Mucosa of rectum (tissue), 2 donors: ENCODE data around the gene NDE1.
A peak's percentile ranks its signal among the peaks of the same experiment; 100 is the strongest.
"Not testable (repeated sequence)": the region's sequence is repeated elsewhere in the genome, so short reads cannot be mapped to it uniquely, and the experiment has no call there.

Experiments
- H3K27ac ChIP-seq, 2 donors: one replicate each; pipeline ENCODE4 v1.7.0; 2013; ENCODE audit warnings: inconsistent platforms in 2 of 2, low read depth in 2 of 2, low read length in 2 of 2
- H3K27me3 ChIP-seq, 2 donors: one replicate each; pipeline ENCODE4 v1.7.0; 2013; ENCODE audit warnings: low read length in 2 of 2; ENCODE audit not compliant: control insufficient read depth in 2 of 2, insufficient read depth in 2 of 2
- H3K36me3 ChIP-seq, 2 donors: one replicate each; pipeline ENCODE4 v1.7.0; 2013; ENCODE audit warnings: low read length in 2 of 2; ENCODE audit not compliant: control insufficient read depth in 2 of 2, insufficient read depth in 2 of 2
- H3K4me1 ChIP-seq, 2 donors: one replicate each; pipeline ENCODE4 v1.7.0; 2013; ENCODE audit warnings: low read length in 2 of 2, mild to moderate bottlenecking in 1 of 2; ENCODE audit not compliant: control insufficient read depth in 2 of 2, insufficient read depth in 2 of 2
- H3K4me3 ChIP-seq, 2 donors: one replicate each; pipeline ENCODE4 v1.7.0; 2013; ENCODE audit warnings: low read length in 2 of 2
- H3K9ac ChIP-seq, 2 donors: one replicate each; pipeline ENCODE4 v1.7.0; 2013; ENCODE audit warnings: low read length in 2 of 2, low read depth in 1 of 2, mild to moderate bottlenecking in 1 of 2
- H3K9me3 ChIP-seq, 2 donors: one replicate each; pipeline ENCODE4 v1.7.0; 2013; ENCODE audit warnings: low read length in 2 of 2; ENCODE audit not compliant: control insufficient read depth in 2 of 2
- donor health status: healthy.
- donor health status: Normal muscosa, but diverticular disease.

Gene NDE1

GRCh38 chr16:15643048-15643945 is 6.7 kb upstream of the NDE1 start, which contains the start of gene MARF1:
MARF1 (minus strand) TSS chr16:15643154; CDS start chr16:15639233, 3,921 bp downstream.
- peak within 1 kb of the TSS; percentile 93 to 99 for H3K27ac ChIP-seq
- peaks cover 16 to 28% of the 10 kb centered on the region in 2 donors for H3K4me1 ChIP-seq
- peak within 1 kb of the TSS; percentile 97 for H3K9ac ChIP-seq
- H3K36me3 ChIP-seq, result peaks cover 9 to 10% of the 10 kb centered on the region in 2 donors
- H3K9me3 ChIP-seq, result no peaks in the 10 kb centered on the region
- H3K4me3 ChIP-seq, result peak within 1 kb of the TSS; percentile 93 to 98
- H3K27me3 ChIP-seq, result no peaks in the 10 kb centered on the region

- Histone ChIP-seq H3K9me3 (no peaks in the 10 kb centered on the region), H3K27ac (peak overlapping the region; percentile 93 to 99), H3K4me3 (peak overlapping the region; percentile 87 to 98), H3K36me3 (peaks cover 4% of the 10 kb centered on the region in 2 donors), H3K27me3 (no peaks in the 10 kb centered on the region), H3K4me1 (peaks cover 16 to 28% of the 10 kb centered on the region in 2 donors), H3K9ac (peak overlapping the region; percentile 97)
Measured at GRCh38 chr16:15643946-15644250, 6.1 kb upstream of the NDE1 start.

DNA sequence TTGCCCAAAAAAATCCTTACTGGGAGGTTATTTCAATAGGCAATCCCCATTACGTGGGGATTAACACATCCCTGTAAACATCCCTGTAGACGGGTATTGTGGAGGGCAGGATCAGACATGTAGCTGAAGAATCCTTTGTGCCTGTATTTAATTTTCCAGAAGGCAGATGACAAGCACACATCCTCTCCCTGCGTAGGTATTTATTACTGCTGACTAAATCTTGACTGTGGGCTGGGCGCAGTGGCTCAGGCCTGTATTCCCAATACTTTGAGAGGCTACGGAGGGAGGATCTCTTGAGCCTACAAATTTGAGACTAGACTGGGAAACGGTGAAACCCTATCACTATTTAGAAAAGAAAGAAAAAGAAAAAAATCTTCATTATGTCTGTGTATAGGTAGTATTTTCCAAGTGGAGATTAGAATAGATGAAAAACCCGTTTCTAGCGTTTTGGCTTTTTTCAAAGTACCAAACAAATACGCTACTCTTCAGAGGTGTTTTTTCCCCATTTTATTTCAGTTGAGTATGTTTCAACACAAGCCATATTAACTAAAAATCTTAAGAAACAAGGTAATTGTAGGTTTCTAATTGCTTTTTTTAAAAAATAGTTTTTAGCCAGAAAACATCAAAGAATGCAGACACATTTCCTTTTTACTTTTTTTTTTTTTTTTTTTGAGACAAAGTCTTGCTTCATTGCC is 5.6 kb upstream of the NDE1 start:
- peak overlapping the region in 1 of 2 donors; percentile 99 for H3K27ac ChIP-seq
- H3K27me3 ChIP-seq, result no peaks in the 10 kb centered on the region
- H3K9me3 ChIP-seq, result no peaks in the 10 kb centered on the region
- H3K4me1 ChIP-seq, result peaks cover 17 to 29% of the 10 kb centered on the region in 2 donors
- peak overlapping the region in 1 of 2 donors; percentile 97 for H3K9ac ChIP-seq
- no peak overlapping the region for H3K4me3 ChIP-seq
- no peaks in the 10 kb centered on the region for H3K36me3 ChIP-seq

GRCh38 chr16:15644962-15645465 is 5.0 kb upstream of the NDE1 start:
- H3K9me3 ChIP-seq, H3K27ac ChIP-seq, H3K9ac ChIP-seq, H3K27me3 ChIP-seq, H3K36me3 ChIP-seq, H3K4me3 ChIP-seq: not testable (repeated sequence)
- peaks cover 21 to 32% of the 10 kb centered on the region in 2 donors for H3K4me1 ChIP-seq

GRCh38 chr16:15646557-15647293 is 3.3 kb upstream of the NDE1 start:
- H3K27ac ChIP-seq, H3K9me3 ChIP-seq, H3K27me3 ChIP-seq, H3K36me3 ChIP-seq, H3K4me3 ChIP-seq, H3K9ac ChIP-seq: not testable (repeated sequence)
- peaks cover 17 to 32% of the 10 kb centered on the region in 2 donors for H3K4me1 ChIP-seq

GRCh38 chr16:15647294-15648014 is 2.6 kb upstream of the NDE1 start:
- no peaks in the 10 kb centered on the region for H3K36me3 ChIP-seq
- H3K9ac ChIP-seq, result no peak overlapping the region
- H3K27ac ChIP-seq, result no peak overlapping the region
- no peaks in the 10 kb centered on the region for H3K27me3 ChIP-seq
- H3K4me1 ChIP-seq, result peaks cover 10 to 29% of the 10 kb centered on the region in 2 donors
- H3K9me3 ChIP-seq, result no peaks in the 10 kb centered on the region
- no peak overlapping the region for H3K4me3 ChIP-seq

GRCh38 chr16:15648135-15648730 is 1.8 kb upstream of the NDE1 start:
- no peaks in the 10 kb centered on the region for H3K9me3 ChIP-seq
- H3K4me3 ChIP-seq, result no peak overlapping the region
- H3K27me3 ChIP-seq, result no peaks in the 10 kb centered on the region
- no peak overlapping the region for H3K9ac ChIP-seq
- peaks cover 10 to 29% of the 10 kb centered on the region in 2 donors for H3K4me1 ChIP-seq
- H3K27ac ChIP-seq, result no peak overlapping the region
- no peaks in the 10 kb centered on the region for H3K36me3 ChIP-seq

DNA sequence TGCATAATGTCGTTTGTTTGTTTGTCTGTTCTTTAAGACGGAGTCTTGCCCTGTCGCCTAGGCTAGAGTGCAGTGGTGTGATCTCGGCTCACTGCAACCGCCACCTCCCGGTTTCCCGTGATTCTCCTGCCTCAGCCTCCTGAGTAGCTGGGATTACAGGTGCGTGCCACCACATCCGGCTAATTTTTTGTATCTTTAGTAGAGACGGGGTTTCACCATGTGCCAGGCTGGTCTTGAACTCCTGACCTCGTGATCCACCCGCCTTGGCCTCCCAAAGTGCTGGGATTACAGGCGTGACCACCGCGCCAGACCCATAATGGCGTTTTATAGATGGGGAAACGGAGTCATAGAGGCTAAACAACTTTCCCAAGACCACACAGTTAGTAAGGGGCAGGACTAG is 734 bp upstream of the NDE1 start:
- not testable (repeated sequence) for H3K9me3 ChIP-seq, H3K27me3 ChIP-seq, H3K36me3 ChIP-seq
- Histone ChIP-seq H3K4me1 (peaks cover 6 to 20% of the 10 kb centered on the region in 2 donors), H3K27ac (peak overlapping the region in 1 of 2 donors; percentile 90), H3K9ac (peak overlapping the region; percentile 52 to 96), H3K4me3 (peak overlapping the region; percentile 91 to 96)

DNA sequence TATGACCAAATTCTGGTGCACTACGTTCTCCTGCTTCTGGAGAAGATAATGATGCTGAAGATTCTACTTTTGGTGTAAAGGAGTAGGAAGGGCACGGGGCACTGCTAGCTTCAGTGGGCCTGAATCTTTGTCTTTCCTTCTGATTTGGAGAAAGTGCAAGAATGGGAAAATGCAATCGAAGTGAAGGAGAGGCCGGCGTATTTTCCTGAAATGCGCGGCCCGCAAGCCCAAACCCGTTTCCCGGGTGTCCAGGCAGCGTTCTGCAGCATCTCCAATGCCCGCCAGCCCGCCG is 372 bp upstream of the NDE1 start:
- H3K36me3 ChIP-seq, result no peaks in the 10 kb centered on the region
- H3K9ac ChIP-seq, result peak overlapping the region; percentile 52 to 96
- H3K4me3 ChIP-seq, result peak overlapping the region; percentile 91 to 96
- no peaks in the 10 kb centered on the region for H3K27me3 ChIP-seq
- no peaks in the 10 kb centered on the region for H3K9me3 ChIP-seq
- H3K4me1 ChIP-seq, result peaks cover 5 to 17% of the 10 kb centered on the region in 2 donors
- H3K27ac ChIP-seq, result peak overlapping the region; percentile 45 to 90
